ENCODE results near the gene ZFP57. TPM values are rescaled to one million over a fixed set of nuclear protein-coding genes. Genes with fewer than 3 reads are reported as not detected.
A peak's percentile ranks its signal among the peaks of the same experiment; 100 is the strongest.

ZFP57 gene
- total and polyA plus RNA-seq, 9 donors = 0.13 to 0.25 (median 0.24) TPM; not detected in 6

DNA sequence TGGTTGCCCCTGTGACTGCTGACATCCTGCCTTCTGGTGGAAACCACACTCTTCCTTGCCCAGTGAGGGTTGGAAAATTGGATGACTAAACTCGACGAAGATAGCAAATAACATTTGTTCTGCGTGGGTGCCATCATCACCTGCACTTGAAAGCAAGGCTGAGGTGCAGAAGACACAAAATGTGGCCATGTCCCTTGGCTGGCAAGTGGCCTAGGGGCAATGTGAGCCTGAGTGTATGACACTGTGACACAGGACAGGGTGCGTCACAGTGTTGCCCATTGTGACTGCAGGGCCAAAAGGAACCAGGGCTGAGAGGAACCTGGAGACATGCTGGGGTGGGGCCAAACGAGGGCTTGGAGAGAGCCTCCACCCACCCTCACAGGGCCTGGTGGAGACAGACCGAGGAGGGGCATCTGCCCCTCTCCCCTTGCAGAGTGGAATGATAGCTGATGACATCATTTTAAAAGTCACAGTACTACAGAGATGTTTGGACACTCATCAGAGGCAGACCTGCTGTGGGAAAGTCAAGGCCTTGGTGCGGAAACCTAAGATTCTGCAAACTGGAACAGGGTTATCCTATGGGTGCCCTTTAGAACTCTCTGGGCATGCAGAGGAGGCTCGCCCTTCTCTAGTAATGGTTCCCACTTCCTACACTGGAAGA, 29.5 kb upstream of the ZFP57 start:
- intact Hi-C loops (cut with DNase I) = no loop called here
- no peak for DNase-seq
- H3K4me1 ChIP-seq (ENCODE audit: insufficient read depth) = no peaks in the 10 kb centered on the region

DNA sequence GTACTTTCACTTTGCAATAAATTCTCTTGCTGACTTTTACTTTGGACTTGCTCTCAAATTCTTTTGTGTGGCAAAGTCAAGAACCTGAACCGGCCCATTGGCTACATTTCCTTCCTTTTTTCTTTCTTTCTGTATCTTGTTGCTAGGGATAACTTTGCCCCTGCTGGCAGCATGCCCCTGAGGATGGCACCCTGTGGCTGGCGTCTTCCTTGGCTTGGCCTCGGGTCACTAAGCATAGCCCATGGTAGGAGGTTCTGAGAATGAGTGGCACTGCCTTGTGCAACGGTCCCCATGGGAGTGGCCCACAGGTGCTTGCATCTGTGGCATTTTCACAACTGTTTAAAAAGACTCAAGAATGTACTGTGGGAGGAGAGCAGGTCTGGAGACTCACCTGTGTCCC, 28.2 kb upstream of the ZFP57 start:
- intact Hi-C loops (cut with DNase I) = loop anchor here (5.0 to 10.0 kb wide), 3 partner anchors 43 to 126 kb away; no protein-coding TSS in a partner anchor
- 43 to 60% (median 59%) methylated on average over 4 of the region's 4 CpGs for whole genome bisulfite sequencing, 3 donors
- TF ChIP-seq, protein P1, sequence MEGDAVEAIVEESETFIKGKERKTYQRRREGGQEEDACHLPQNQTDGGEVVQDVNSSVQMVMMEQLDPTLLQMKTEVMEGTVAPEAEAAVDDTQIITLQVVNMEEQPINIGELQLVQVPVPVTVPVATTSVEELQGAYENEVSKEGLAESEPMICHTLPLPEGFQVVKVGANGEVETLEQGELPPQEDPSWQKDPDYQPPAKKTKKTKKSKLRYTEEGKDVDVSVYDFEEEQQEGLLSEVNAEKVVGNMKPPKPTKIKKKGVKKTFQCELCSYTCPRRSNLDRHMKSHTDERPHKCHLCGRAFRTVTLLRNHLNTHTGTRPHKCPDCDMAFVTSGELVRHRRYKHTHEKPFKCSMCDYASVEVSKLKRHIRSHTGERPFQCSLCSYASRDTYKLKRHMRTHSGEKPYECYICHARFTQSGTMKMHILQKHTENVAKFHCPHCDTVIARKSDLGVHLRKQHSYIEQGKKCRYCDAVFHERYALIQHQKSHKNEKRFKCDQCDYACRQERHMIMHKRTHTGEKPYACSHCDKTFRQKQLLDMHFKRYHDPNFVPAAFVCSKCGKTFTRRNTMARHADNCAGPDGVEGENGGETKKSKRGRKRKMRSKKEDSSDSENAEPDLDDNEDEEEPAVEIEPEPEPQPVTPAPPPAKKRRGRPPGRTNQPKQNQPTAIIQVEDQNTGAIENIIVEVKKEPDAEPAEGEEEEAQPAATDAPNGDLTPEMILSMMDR (IDR thresholded peaks at IDR 0.05) = no peak
- TF ChIP-seq POLR2A (IDR thresholded peaks at IDR 0.05) = no peak
- no peak for TF ChIP-seq EP300 (IDR thresholded peaks at IDR 0.05)

More for the DNA sequence above, 29.5 kb upstream of the ZFP57 start:
- H3K4me3 ChIP-seq = no peak overlapping the region
- H3K27ac ChIP-seq = no peak overlapping the region
- WGBS, 3 donors = 77 to 85% (median 84%) methylated on average over 8 of the region's 8 CpGs
- no peaks in the 10 kb centered on the region for H3K9me3 ChIP-seq
- no peaks in the 10 kb centered on the region for H3K27me3 ChIP-seq
- no peak for TF ChIP-seq EP300 (IDR thresholded peaks at IDR 0.05)
- TF ChIP-seq, protein P1 (IDR thresholded peaks at IDR 0.05) = no peak
- no peak for TF ChIP-seq POLR2A (IDR thresholded peaks at IDR 0.05)
- H3K36me3 ChIP-seq = no peaks in the 10 kb centered on the region

DNA sequence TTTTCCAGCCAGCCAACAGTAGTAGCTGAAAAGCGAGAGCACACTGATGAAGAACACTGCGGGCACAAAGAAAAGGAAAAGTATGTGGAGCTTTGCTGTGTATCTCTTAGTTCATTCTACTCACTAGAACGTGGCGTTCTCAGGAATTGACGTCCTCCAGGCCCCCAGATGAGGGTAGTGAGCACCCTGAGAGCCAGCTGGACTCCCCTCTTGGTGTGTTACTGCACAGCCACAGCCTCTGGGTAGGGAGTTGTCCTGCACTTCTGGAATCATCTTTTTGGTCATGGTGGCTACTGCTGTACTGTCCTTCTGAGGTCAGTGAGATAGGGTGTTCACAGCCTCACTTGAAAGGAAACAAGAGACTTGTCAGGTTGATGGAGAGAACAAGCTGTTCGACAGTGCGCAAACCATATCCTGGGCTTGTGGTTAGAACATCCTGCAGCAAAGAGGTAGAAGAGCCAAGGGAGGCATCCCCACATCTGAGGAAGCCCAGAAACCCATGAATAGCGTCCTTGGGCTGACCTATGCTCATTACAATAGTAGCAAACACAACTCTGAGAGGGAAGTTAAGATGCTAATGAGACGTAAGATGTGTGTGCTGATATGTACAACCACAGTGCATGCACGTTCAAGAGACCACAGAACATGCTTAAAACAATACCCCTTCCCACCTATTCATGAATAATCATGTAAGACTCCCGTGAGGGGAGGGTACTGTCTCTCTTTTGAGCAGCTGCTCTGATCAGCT, 27.7 kb upstream of the ZFP57 start:
- H3K27me3 ChIP-seq = no peaks in the 10 kb centered on the region
- DNase-seq = no peak
- intact Hi-C loops (cut with DNase I) = loop anchor here (5.0 to 10.0 kb wide), 3 partner anchors 44 to 126 kb away; no protein-coding TSS in a partner anchor
- TF ChIP-seq EP300 (IDR thresholded peaks at IDR 0.05) (no peak), POLR2A (IDR thresholded peaks at IDR 0.05) (no peak)
- TF ChIP-seq, protein P1 (IDR thresholded peaks at IDR 0.05) = no peak
- no peaks in the 10 kb centered on the region for H3K9me3 ChIP-seq
- 55 to 62% (median 61%) methylated on average over 11 of the region's 11 CpGs for WGBS, 3 donors
- no peaks in the 10 kb centered on the region for H3K4me1 ChIP-seq (ENCODE audit: insufficient read depth)
- no peak overlapping the region for H3K4me3 ChIP-seq
- H3K36me3 ChIP-seq = no peaks in the 10 kb centered on the region
- no peak overlapping the region for H3K27ac ChIP-seq

More for the DNA sequence above, 28.2 kb upstream of the ZFP57 start:
- Histone ChIP-seq H3K27ac (no peak overlapping the region), H3K36me3 (no peaks in the 10 kb centered on the region), H3K9me3 (no peaks in the 10 kb centered on the region), H3K4me3 (no peak overlapping the region), H3K27me3 (no peaks in the 10 kb centered on the region), H3K4me1 (ENCODE audit: insufficient read depth) (no peaks in the 10 kb centered on the region)
- no peak for DNase-seq

DNA sequence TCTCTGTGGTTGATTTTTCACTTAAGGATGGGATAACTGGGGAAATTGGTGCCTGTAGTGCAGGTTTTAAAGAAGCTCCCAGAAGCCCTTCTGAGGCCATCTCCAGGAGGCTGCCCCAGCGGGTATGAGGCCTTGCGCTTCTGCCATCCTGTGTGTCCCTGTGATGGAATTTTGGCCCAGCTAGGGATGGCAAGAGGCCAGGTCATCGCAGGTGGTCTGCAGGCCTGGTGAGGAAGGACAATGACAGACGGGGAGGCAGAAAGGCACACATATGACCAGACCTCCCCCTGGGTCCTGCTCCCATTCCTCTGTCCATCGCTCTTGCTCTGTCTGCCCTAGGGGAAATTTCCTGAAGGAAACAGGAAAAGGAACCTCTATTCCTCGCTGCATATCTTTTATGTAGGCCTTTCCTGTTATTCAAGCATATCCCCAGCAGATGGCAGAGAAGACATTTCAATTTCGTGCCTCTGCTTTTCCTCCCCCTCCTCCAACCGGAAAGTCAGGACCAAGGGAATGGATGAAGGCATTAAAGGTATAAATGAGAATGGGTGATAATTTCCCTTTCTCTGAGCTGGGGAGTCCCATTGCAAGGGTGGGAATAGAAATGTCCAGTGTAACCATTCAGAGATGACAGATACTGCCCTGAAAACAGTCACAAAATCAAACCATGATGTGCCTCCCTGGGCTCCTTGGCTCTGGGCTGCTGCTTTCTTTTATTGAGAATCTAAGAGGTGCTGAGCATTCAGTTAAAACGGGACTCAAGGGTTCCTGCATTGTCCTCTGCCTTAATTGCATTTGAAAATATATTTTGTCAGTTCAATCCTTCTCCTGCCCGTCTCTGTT, 24.7 kb upstream of the ZFP57 start:
- H3K4me1 ChIP-seq (ENCODE audit: insufficient read depth) = no peaks in the 10 kb centered on the region
- WGBS, 3 donors = 24 to 28% (median 27%) methylated on average over 10 of the region's 10 CpGs
- H3K27me3 ChIP-seq = no peaks in the 10 kb centered on the region
- TF ChIP-seq, protein P1 (IDR thresholded peaks at IDR 0.05) = peak in 2 of 3 donors; percentile 52 to 66
- no peak for TF ChIP-seq EP300 (IDR thresholded peaks at IDR 0.05)
- no peaks in the 10 kb centered on the region for H3K36me3 ChIP-seq
- no peaks in the 10 kb centered on the region for H3K9me3 ChIP-seq
- no peak overlapping the region for H3K4me3 ChIP-seq
- peak in 1 of 5 donors; percentile 48 for DNase-seq
- intact Hi-C loops (cut with DNase I) = loop anchor here (5.0 to 10.0 kb wide), 3 partner anchors 47 to 129 kb away; no protein-coding TSS in a partner anchor
- H3K27ac ChIP-seq = no peak overlapping the region

All from ovary (tissue), 9 donors.